Measurements from ENCODE around the gene PRKAG1.

DNA sequence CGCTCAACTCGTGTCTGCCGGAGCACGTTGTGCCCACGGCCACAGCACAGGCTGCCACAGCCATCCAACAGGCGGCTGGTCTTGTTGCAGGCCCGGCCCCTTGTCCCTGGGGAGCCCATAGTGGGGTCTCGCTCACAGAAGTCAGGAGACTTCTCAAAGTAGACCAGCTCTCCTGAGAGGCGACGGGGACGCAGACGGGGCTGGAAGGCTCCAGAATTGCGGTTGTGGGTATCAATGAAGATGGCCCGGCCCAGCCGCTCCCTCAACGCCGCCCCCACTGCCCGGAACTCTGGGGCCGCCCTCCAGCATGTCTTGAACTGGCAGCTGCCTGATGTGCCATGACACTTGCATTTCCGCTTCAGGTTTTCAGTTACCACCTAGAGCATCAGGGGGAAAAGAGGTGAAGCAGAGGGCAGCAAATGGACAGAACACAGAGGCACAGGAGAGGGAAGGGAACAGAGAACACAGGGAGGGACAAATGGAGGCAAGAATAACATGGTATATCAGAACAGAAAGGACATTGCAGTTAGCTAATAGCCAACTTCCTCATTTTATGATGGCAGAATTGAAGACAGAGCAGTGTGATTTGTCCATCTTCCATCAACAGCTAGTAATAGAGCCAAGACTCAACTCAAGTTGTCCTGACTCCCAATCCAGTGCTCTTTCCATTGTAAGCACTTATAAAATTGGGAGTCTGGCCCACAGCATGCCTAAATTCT, 52.2 kb downstream of the PRKAG1 start:
- TF ChIP-seq, protein P1, sequence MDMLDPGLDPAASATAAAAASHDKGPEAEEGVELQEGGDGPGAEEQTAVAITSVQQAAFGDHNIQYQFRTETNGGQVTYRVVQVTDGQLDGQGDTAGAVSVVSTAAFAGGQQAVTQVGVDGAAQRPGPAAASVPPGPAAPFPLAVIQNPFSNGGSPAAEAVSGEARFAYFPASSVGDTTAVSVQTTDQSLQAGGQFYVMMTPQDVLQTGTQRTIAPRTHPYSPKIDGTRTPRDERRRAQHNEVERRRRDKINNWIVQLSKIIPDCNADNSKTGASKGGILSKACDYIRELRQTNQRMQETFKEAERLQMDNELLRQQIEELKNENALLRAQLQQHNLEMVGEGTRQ (IDR thresholded peaks at IDR 0.05), result no peak
- TF ChIP-seq RFX5 (IDR thresholded peaks at IDR 0.05) (no peak), CHD4 (IDR thresholded peaks at IDR 0.05; ENCODE audit: borderline replicate concordance) (no peak), EP300 (IDR thresholded peaks at IDR 0.05) (no peak), FOSL2 (IDR thresholded peaks at IDR 0.05) (no peak), FOSL2 (CRISPR knock-in tag; IDR thresholded peaks at IDR 0.05) (no peak), ESRRA (IDR thresholded peaks at IDR 0.05; ENCODE audit: borderline replicate concordance, low read length) (no peak), CBX2 (IDR thresholded peaks at IDR 0.05; ENCODE audit: borderline replicate concordance, low read depth) (no peak)
- TF ChIP-seq, protein P2, sequence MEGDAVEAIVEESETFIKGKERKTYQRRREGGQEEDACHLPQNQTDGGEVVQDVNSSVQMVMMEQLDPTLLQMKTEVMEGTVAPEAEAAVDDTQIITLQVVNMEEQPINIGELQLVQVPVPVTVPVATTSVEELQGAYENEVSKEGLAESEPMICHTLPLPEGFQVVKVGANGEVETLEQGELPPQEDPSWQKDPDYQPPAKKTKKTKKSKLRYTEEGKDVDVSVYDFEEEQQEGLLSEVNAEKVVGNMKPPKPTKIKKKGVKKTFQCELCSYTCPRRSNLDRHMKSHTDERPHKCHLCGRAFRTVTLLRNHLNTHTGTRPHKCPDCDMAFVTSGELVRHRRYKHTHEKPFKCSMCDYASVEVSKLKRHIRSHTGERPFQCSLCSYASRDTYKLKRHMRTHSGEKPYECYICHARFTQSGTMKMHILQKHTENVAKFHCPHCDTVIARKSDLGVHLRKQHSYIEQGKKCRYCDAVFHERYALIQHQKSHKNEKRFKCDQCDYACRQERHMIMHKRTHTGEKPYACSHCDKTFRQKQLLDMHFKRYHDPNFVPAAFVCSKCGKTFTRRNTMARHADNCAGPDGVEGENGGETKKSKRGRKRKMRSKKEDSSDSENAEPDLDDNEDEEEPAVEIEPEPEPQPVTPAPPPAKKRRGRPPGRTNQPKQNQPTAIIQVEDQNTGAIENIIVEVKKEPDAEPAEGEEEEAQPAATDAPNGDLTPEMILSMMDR (IDR thresholded peaks at IDR 0.05), result no peak
- TF ChIP-seq, protein P3, sequence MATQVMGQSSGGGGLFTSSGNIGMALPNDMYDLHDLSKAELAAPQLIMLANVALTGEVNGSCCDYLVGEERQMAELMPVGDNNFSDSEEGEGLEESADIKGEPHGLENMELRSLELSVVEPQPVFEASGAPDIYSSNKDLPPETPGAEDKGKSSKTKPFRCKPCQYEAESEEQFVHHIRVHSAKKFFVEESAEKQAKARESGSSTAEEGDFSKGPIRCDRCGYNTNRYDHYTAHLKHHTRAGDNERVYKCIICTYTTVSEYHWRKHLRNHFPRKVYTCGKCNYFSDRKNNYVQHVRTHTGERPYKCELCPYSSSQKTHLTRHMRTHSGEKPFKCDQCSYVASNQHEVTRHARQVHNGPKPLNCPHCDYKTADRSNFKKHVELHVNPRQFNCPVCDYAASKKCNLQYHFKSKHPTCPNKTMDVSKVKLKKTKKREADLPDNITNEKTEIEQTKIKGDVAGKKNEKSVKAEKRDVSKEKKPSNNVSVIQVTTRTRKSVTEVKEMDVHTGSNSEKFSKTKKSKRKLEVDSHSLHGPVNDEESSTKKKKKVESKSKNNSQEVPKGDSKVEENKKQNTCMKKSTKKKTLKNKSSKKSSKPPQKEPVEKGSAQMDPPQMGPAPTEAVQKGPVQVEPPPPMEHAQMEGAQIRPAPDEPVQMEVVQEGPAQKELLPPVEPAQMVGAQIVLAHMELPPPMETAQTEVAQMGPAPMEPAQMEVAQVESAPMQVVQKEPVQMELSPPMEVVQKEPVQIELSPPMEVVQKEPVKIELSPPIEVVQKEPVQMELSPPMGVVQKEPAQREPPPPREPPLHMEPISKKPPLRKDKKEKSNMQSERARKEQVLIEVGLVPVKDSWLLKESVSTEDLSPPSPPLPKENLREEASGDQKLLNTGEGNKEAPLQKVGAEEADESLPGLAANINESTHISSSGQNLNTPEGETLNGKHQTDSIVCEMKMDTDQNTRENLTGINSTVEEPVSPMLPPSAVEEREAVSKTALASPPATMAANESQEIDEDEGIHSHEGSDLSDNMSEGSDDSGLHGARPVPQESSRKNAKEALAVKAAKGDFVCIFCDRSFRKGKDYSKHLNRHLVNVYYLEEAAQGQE (IDR thresholded peaks at IDR 0.05), result no peak

Measured in A549 (cell line).